Karpas-422 (cell line): ENCODE measurements around the gene RAD9A. TPM values are rescaled to one million over a fixed set of nuclear protein-coding genes. Genes with fewer than 3 reads are reported as not detected.
A peak's percentile ranks its signal among the peaks of the same experiment; 100 is the strongest.

ENCODE experiments used
- DNase-seq: peaks from one replicate; pipeline ENCODE4 v3.0.0-alpha.2; 2015
- H2AFZ ChIP-seq: fragments of 200-600 bp; sonication (generic); 2 replicates; pipeline ENCODE4 v1.6.1; 2014; ENCODE audit warnings: antibody characterized with exemption, low read length, mixed read lengths
- H3K27ac ChIP-seq: fragments of 200-600 bp; sonication (generic); 2 replicates; pipeline ENCODE4 v1.5.1; 2014; ENCODE audit warnings: mild to moderate bottlenecking, low read length, moderate library complexity
- H3K27me3 ChIP-seq: fragments of 200-600 bp; sonication (generic); 2 replicates; pipeline ENCODE4 v1.6.1; 2014; ENCODE audit warnings: low read length, mixed read lengths
- H3K36me3 ChIP-seq: fragments of 200-600 bp; sonication (generic); 2 replicates; pipeline ENCODE4 v1.6.1; 2014; ENCODE audit warnings: low read length, mixed read lengths; ENCODE audit not compliant: insufficient read depth
- H3K4me1 ChIP-seq: fragments of 200-600 bp; sonication (generic); 2 replicates; pipeline ENCODE4 v1.6.1; 2014; ENCODE audit warnings: mild to moderate bottlenecking, low read length, mixed read lengths
- H3K4me2 ChIP-seq: fragments of 200-600 bp; sonication (generic); 2 replicates; pipeline ENCODE4 v1.6.1; 2014; ENCODE audit warnings: low read length, low read depth, mild to moderate bottlenecking; ENCODE audit not compliant: poor library complexity, severe bottlenecking
- H3K4me3 ChIP-seq: fragments of 200-600 bp; sonication (generic); 2 replicates; pipeline ENCODE4 v1.5.1; 2014; ENCODE audit warnings: mild to moderate bottlenecking, antibody characterized with exemption, low read length, mixed read lengths
- H3K79me2 ChIP-seq: fragments of 200-600 bp; sonication (generic); 2 replicates; pipeline ENCODE4 v1.6.1; 2014; ENCODE audit warnings: mild to moderate bottlenecking, low read length, mixed read lengths
- H3K9ac ChIP-seq: fragments of 200-600 bp; sonication (generic); 2 replicates; pipeline ENCODE4 v1.6.0; 2014; ENCODE audit warnings: low read length
- H3K9me2 ChIP-seq: fragments of 200-600 bp; sonication (generic), shearing (Covaris generic); replicated peaks from 2 replicates; pipeline ENCODE4 v1.6.0; 2014; ENCODE audit warnings: mild to moderate bottlenecking, low read length, moderate library complexity; ENCODE audit not compliant: insufficient read depth
- H3K9me3 ChIP-seq: fragments of 300-700, 200-600 bp; sonication (generic); 2 replicates; pipeline ENCODE4 v1.6.1; 2014; ENCODE audit warnings: low read length, mixed read lengths
- H4K20me1 ChIP-seq: fragments of 200-600 bp; sonication (generic); 2 replicates; pipeline ENCODE4 v1.6.1; 2014; ENCODE audit warnings: mild to moderate bottlenecking, antibody characterized with exemption, low read length, low read depth; ENCODE audit not compliant: insufficient read depth
- total RNA-seq: library from RNA; depleted of rRNA; stranded (reverse); fragments of >200 nt; shearing (Covaris generic); gene quantifications from 2 replicates; pipeline ENCODE4 v1.2.3, GENCODE V29; 2014; ENCODE audit warnings: low replicate concordance

Gene RAD9A
- total RNA-seq, 1 experiment from 2014 or later, result 14.8 TPM

- Histone ChIP-seq H3K9ac (no peak overlapping the region), H2AFZ (no peak overlapping the region), H3K4me3 (no peak overlapping the region), H3K27ac (no peak overlapping the region), H4K20me1 (peaks cover 4% of the 10 kb centered on the region; the same call in 1 of the 2 replicates), H3K4me1 (peaks cover 37% of the 10 kb centered on the region), H3K9me2 (no peaks in the 10 kb centered on the region), H3K79me2 (peaks cover 13% of the 10 kb centered on the region), H3K4me2 (no peak overlapping the region), H3K9me3 (no peaks in the 10 kb centered on the region), H3K36me3 (no peaks in the 10 kb centered on the region), H3K27me3 (no peaks in the 10 kb centered on the region)
- no peak for DNase-seq
Measured at GRCh38 chr11:67376063-67376820, 15.5 kb upstream of the RAD9A start.

- Histone ChIP-seq H3K9ac (no peak overlapping the region), H3K36me3 (no peaks in the 10 kb centered on the region)
Measured at GRCh38 chr11:67376873-67377808, 14.6 kb upstream of the RAD9A start.

GRCh38 chr11:67378544-67378943, 13.2 kb upstream of the RAD9A start:
- Histone ChIP-seq H3K27ac (no peak overlapping the region), H3K9me3 (no peaks in the 10 kb centered on the region), H3K79me2 (no peaks in the 10 kb centered on the region), H3K4me3 (no peak overlapping the region), H4K20me1 (no peaks in the 10 kb centered on the region), H2AFZ (no peak overlapping the region), H3K4me1 (peaks cover 34% of the 10 kb centered on the region), H3K27me3 (no peaks in the 10 kb centered on the region), H3K4me2 (no peak overlapping the region), H3K9me2 (no peaks in the 10 kb centered on the region), H3K36me3 (no peaks in the 10 kb centered on the region), H3K9ac (no peak overlapping the region)
- no peak for DNase-seq

More at GRCh38 chr11:67376873-67377808, 14.6 kb upstream of the RAD9A start:
- Histone ChIP-seq H3K27ac (no peak overlapping the region), H3K4me2 (no peak overlapping the region), H3K79me2 (peaks cover 4% of the 10 kb centered on the region), H3K27me3 (no peaks in the 10 kb centered on the region), H3K9me3 (no peaks in the 10 kb centered on the region), H3K9me2 (no peaks in the 10 kb centered on the region), H3K4me1 (peaks cover 37% of the 10 kb centered on the region), H2AFZ (no peak overlapping the region), H3K4me3 (no peak overlapping the region), H4K20me1 (peaks cover 1% of the 10 kb centered on the region; the same call in 1 of the 2 replicates)
- DNase-seq, result no peak

GRCh38 chr11:67379061-67380058, 12.4 kb upstream of the RAD9A start:
- no peak overlapping the region for H3K27ac ChIP-seq
- H4K20me1 ChIP-seq, result no peaks in the 10 kb centered on the region
- H2AFZ ChIP-seq, result no peak overlapping the region
- H3K9ac ChIP-seq, result no peak overlapping the region
- H3K4me3 ChIP-seq, result no peak overlapping the region
- no peak overlapping the region for H3K4me2 ChIP-seq
- H3K79me2 ChIP-seq, result no peaks in the 10 kb centered on the region
- H3K27me3 ChIP-seq, result no peaks in the 10 kb centered on the region
- no peaks in the 10 kb centered on the region for H3K9me3 ChIP-seq
- no peak for DNase-seq
- no peaks in the 10 kb centered on the region for H3K9me2 ChIP-seq
- no peaks in the 10 kb centered on the region for H3K36me3 ChIP-seq
- peaks cover 26% of the 10 kb centered on the region for H3K4me1 ChIP-seq

- H3K79me2 ChIP-seq, result no peaks in the 10 kb centered on the region
- no peaks in the 10 kb centered on the region for H4K20me1 ChIP-seq
- H3K4me3 ChIP-seq, result peak overlapping the region; percentile 39
- DNase-seq, result peak; percentile 83
- no peaks in the 10 kb centered on the region for H3K9me3 ChIP-seq
- H2AFZ ChIP-seq, result peak overlapping the region; percentile 32
- H3K9me2 ChIP-seq, result no peaks in the 10 kb centered on the region
- H3K27ac ChIP-seq, result peak overlapping the region; percentile 72
- no peaks in the 10 kb centered on the region for H3K36me3 ChIP-seq
- H3K9ac ChIP-seq, result peak overlapping the region; percentile 54
- H3K4me1 ChIP-seq, result peaks cover 21% of the 10 kb centered on the region
- H3K4me2 ChIP-seq, result peak overlapping the region; percentile 63
- H3K27me3 ChIP-seq, result no peaks in the 10 kb centered on the region
Measured at GRCh38 chr11:67381244-67381972, 10.4 kb upstream of the RAD9A start.

- Histone ChIP-seq H3K27me3 (no peaks in the 10 kb centered on the region), H4K20me1 (no peaks in the 10 kb centered on the region), H2AFZ (no peak overlapping the region), H3K4me1 (peaks cover 25% of the 10 kb centered on the region), H3K4me3 (no peak overlapping the region), H3K9me3 (no peaks in the 10 kb centered on the region), H3K79me2 (no peaks in the 10 kb centered on the region), H3K9me2 (no peaks in the 10 kb centered on the region), H3K36me3 (no peaks in the 10 kb centered on the region), H3K4me2 (no peak overlapping the region), H3K9ac (no peak overlapping the region), H3K27ac (no peak overlapping the region)
- peak; percentile 94 for DNase-seq
Measured at GRCh38 chr11:67382276-67383136, 9.3 kb upstream of the RAD9A start.
